HCT116 (cell line): ENCODE data around the gene UBE2D2. TPM values are rescaled to one million over a fixed set of nuclear protein-coding genes. Genes with fewer than 3 reads are reported as not detected.

Experiments used
- ATAC-seq: fragments of 200-7000 bp; cut with Tn5 transposase; 2 replicates; pipeline ENCODE4 v1.9.1; 2020; ENCODE audit warnings: mild to moderate bottlenecking, moderate library complexity
- BruUV-seq: library from RNA; stranded (reverse); fragments of 400-500 nt; replicated peaks from 2 replicates; lab custom pipeline; 2021; lab: Mats Ljungman, UMichigan
- CTCF ChIA-PET: fragments of 300-600 bp; sonication (Branson Sonifier 250); formaldehyde crosslinking; loops from one replicate; lab custom pipeline; 2021; ENCODE audit warnings: antibody characterized with exemption; lab: Charles Lee
- POLR2A ChIA-PET: fragments of 300-600, 350-600 bp; sonication (Branson Sonifier 250); formaldehyde crosslinking; loops from one replicate; lab custom pipeline; 2021; ENCODE audit warnings: antibody characterized with exemption; lab: Charles Lee
- RAD21 ChIA-PET, 2 experiments: fragments of 300-600 bp; sonication (Branson Sonifier 250); formaldehyde crosslinking; loops; one replicate each; lab custom pipeline; 2023; ENCODE audit warnings: low total read pairs in 2 of 2; ENCODE audit not compliant: uncharacterized antibody in 2 of 2, unreplicated experiment in 2 of 2, low non-redundant PET in 1 of 2; lab: Charles Lee
- DNase-seq: peaks from one replicate; pipeline ENCODE4 v3.0.0-alpha.2; 2010; ENCODE audit warnings: low read depth, low spot score
- H2AFZ ChIP-seq: fragments of 200-600 bp; shearing (Covaris generic), sonication (generic); 2 replicates; pipeline ENCODE4 v1.6.1; 2017; ENCODE audit warnings: low read depth, mixed run types, mixed read lengths, antibody characterized with exemption, low read length; ENCODE audit not compliant: poor library complexity, severe bottlenecking
- H3K27ac ChIP-seq: 2 replicates; pipeline ENCODE4 v1.5.1; 2012; ENCODE audit warnings: low read depth, low read length
- H3K27me3 ChIP-seq: fragments of 200-600 bp; sonication (generic); 2 replicates; pipeline ENCODE4 v1.6.1; 2016; ENCODE audit warnings: mixed run types, low read length, mixed read lengths; ENCODE audit not compliant: insufficient read depth
- H3K36me3 ChIP-seq, 2 experiments: fragments of 200-500 bp in 1 of 2; fragments of 200-600 bp in 1 of 2; sonication (Bioruptor generic) in 1 of 2; sonication (generic) in 1 of 2; 2 replicates each; pipeline versions ENCODE4 v1.5.1 to v1.6.1; 2014 to 2016; ENCODE audit warnings: low read length in 2 of 2, inconsistent platforms in 1 of 2, mixed read lengths in 1 of 2, mixed run types in 1 of 2; ENCODE audit not compliant: insufficient read depth in 2 of 2, control insufficient read depth in 1 of 2
- H3K4me1 ChIP-seq, 2 experiments: fragments of 200-600 bp in 1 of 2; sonication (generic) in 1 of 2; 2 replicates each; pipeline versions ENCODE4 v1.5.1 to v1.6.1; 2012 to 2017; ENCODE audit warnings: low read length in 2 of 2, inconsistent platforms in 1 of 2, mild to moderate bottlenecking in 1 of 2, mixed read lengths in 1 of 2, mixed run types in 1 of 2, moderate library complexity in 1 of 2; ENCODE audit not compliant: insufficient read depth in 2 of 2, control insufficient read depth in 1 of 2
- H3K4me2 ChIP-seq: fragments of 200-600 bp; sonication (generic); 2 replicates; pipeline ENCODE4 v1.6.1; 2017; ENCODE audit warnings: mixed run types, low read length, mixed read lengths
- H3K4me3 ChIP-seq, 2 experiments: fragments of 200-600 bp in 1 of 2; sonication (generic) in 1 of 2; replicated peaks in 1 of 2; 2 replicates each; pipeline ENCODE4 v1.5.1; 2011 to 2016; ENCODE audit warnings: low read length in 2 of 2, control low read depth in 1 of 2, low read depth in 1 of 2, mild to moderate bottlenecking in 1 of 2, mixed read lengths in 1 of 2, mixed run types in 1 of 2
- H3K79me2 ChIP-seq: fragments of 200-600 bp; sonication (generic); 2 replicates; pipeline ENCODE4 v1.6.1; 2017; ENCODE audit warnings: mild to moderate bottlenecking, mixed run types, low read length, moderate library complexity, mixed read lengths; ENCODE audit not compliant: insufficient read depth
- H3K9ac ChIP-seq: fragments of 200-600 bp; sonication (generic); 2 replicates; pipeline ENCODE4 v1.6.1; 2016; ENCODE audit warnings: low read length, mixed read lengths
- H3K9me2 ChIP-seq: fragments of 200-600 bp; sonication (generic), shearing (Covaris generic); 2 replicates; pipeline ENCODE4 v1.6.1; 2017; ENCODE audit warnings: mixed run types, mild to moderate bottlenecking, moderate library complexity; ENCODE audit not compliant: insufficient read depth
- H3K9me3 ChIP-seq, 2 experiments: fragments of 200-500 bp in 1 of 2; fragments of 200-600 bp in 1 of 2; sonication (Bioruptor generic) in 1 of 2; sonication (generic) in 1 of 2; 2 replicates each; pipeline ENCODE4 v1.6.1; 2014 to 2017; ENCODE audit warnings: low read length in 2 of 2, mixed read lengths in 2 of 2, inconsistent platforms in 1 of 2, low read depth in 1 of 2, mild to moderate bottlenecking in 1 of 2, mixed run types in 1 of 2, moderate library complexity in 1 of 2; ENCODE audit not compliant: control insufficient read depth in 1 of 2, insufficient read depth in 1 of 2
- H4K20me1 ChIP-seq: fragments of 200-600 bp; sonication (generic), shearing (Covaris generic); 2 replicates; pipeline ENCODE4 v1.6.1; 2017; ENCODE audit warnings: mixed run types, mild to moderate bottlenecking, moderate library complexity; ENCODE audit not compliant: insufficient read depth
- CEBPB ChIP-seq: IDR thresholded peaks from 2 replicates; pipeline ENCODE4 v1.6.1; 2012; ENCODE audit warnings: low read depth
- CTCF ChIP-seq, 3 experiments: fragments of 200-600 bp in 1 of 3; sonication (generic) in 1 of 3; IDR thresholded peaks in 2 of 3; conservative IDR thresholded peaks in 1 of 3; 2 replicates each; pipeline ENCODE4 v1.5.1; 2012 to 2017; ENCODE audit warnings: low read depth in 2 of 3, low read length in 2 of 3, antibody characterized with exemption in 1 of 3, borderline replicate concordance in 1 of 3, control low read depth in 1 of 3, mild to moderate bottlenecking in 1 of 3, mixed read lengths in 1 of 3, mixed run types in 1 of 3, moderate library complexity in 1 of 3; ENCODE audit not compliant: insufficient read depth in 1 of 3
- EGR1 ChIP-seq: IDR thresholded peaks from 2 replicates; pipeline ENCODE4 v1.6.1; 2012; ENCODE audit warnings: low read depth
- EZH2 ChIP-seq: fragments of 200-600 bp; sonication (generic); IDR thresholded peaks from 2 replicates; pipeline ENCODE4 v1.6.1; 2017; ENCODE audit warnings: antibody characterized with exemption, mixed run types
- MAX ChIP-seq: IDR thresholded peaks from 2 replicates; pipeline ENCODE4 v1.6.1; 2012
- POLR2AphosphoS5 ChIP-seq: IDR thresholded peaks from 2 replicates; pipeline ENCODE4 v1.6.1; 2011; ENCODE audit warnings: mild to moderate bottlenecking, low read depth, low read length, moderate library complexity
- RAD21 ChIP-seq: IDR thresholded peaks from 2 replicates; pipeline ENCODE4 v1.6.1; 2012; ENCODE audit warnings: low read depth, mild to moderate bottlenecking
- REST ChIP-seq: IDR thresholded peaks from 2 replicates; pipeline ENCODE4 v1.6.1; 2012; ENCODE audit warnings: low read depth
- SIN3A ChIP-seq: IDR thresholded peaks from 2 replicates; pipeline ENCODE4 v1.6.1; 2012; ENCODE audit warnings: low read depth
- SRF ChIP-seq: IDR thresholded peaks from 2 replicates; pipeline ENCODE4 v1.6.1; 2012; ENCODE audit warnings: low read depth
- YY1 ChIP-seq: IDR thresholded peaks from 2 replicates; pipeline ENCODE4 v1.6.1; 2011; ENCODE audit warnings: low read length, low read depth, moderate library complexity, mild to moderate bottlenecking; ENCODE audit not compliant: insufficient replicate concordance; ENCODE audit errors: extremely low read depth
- ZFX ChIP-seq: fragments of 450-650 bp; IDR thresholded peaks from 2 replicates; pipeline ENCODE4 v1.6.1; 2017
- ZNF274 ChIP-seq: fragments of 200-500 bp; sonication (Bioruptor generic); IDR thresholded peaks from 2 replicates; pipeline ENCODE4 v1.6.1; 2014; ENCODE audit warnings: mild to moderate bottlenecking, low read depth, low read length, inconsistent platforms
- intact Hi-C: fragments of 100-400 bp; cut with micrococcal nuclease; formaldehyde crosslinking; loops from 2 replicates; pipeline ENCODE4 v1.10.0; 2022
- total RNA-seq: library from RNA; stranded (reverse); gene quantifications from one replicate; pipeline ENCODE4 v1.2.1, GENCODE V29; 2021; ENCODE audit not compliant: unreplicated experiment

Gene UBE2D2
- total RNA-seq, 1 experiment from 2014 or later: 140 TPM

- H3K27me3 ChIP-seq: no peaks in the 10 kb centered on the region
- BruUV-seq: no TSS peak
- ChIA-PET POLR2A (interaction anchor here (1.0 kb wide), 1 partner anchor 12 kb away, joined by 3 read pairs; no protein-coding TSS in a partner anchor), RAD21 (no interaction called here), CTCF (no interaction called here)
- peak overlapping the region; percentile 84 for H3K4me2 ChIP-seq
- no peaks in the 10 kb centered on the region for H3K9me3 ChIP-seq
- no peak for ATAC-seq
- peaks cover 80 to 91% of the 10 kb centered on the region in 2 experiments for H3K4me1 ChIP-seq
- no peak overlapping the region for H3K4me3 ChIP-seq
- no peak for DNase-seq
- peak overlapping the region; percentile 57; the same call in 1 of the 2 replicates for H3K9ac ChIP-seq
- no peaks in the 10 kb centered on the region for H3K9me2 ChIP-seq
- peak overlapping the region; percentile 5; the same call in 1 of the 2 replicates for H3K27ac ChIP-seq
- no peak overlapping the region for H2AFZ ChIP-seq
- no peaks in the 10 kb centered on the region for H3K36me3 ChIP-seq
- H3K79me2 ChIP-seq: peaks cover 94% of the 10 kb centered on the region
- no peak for TF ChIP-seq MAX
- H4K20me1 ChIP-seq: peaks cover 6% of the 10 kb centered on the region; the same call in 1 of the 2 replicates
- intact Hi-C loops: no loop called here
Measured at GRCh38 chr5:139653616-139654015, 92.5 kb downstream of the UBE2D2 start.

- H3K4me1 ChIP-seq: peaks cover 86 to 99% of the 10 kb centered on the region in 2 experiments
- no peak for TF ChIP-seq SIN3A
- no peak for TF ChIP-seq ZNF274
- no peak for TF ChIP-seq ZFX
- TF ChIP-seq RAD21: no peak
- TF ChIP-seq POLR2AphosphoS5: no peak
- TF ChIP-seq CTCF (IDR thresholded peaks at IDR 0.05 in 2 of 3, conservative IDR thresholded peaks at IDR 0.05 in 1 of 3; ENCODE audit: borderline replicate concordance in 1 of 3, insufficient read depth in 1 of 3, low read depth in 2 of 3, low read length in 2 of 3): no peak
- no peak for TF ChIP-seq EZH2
- TF ChIP-seq REST: no peak
- no peak for TF ChIP-seq SRF
- no peak for TF ChIP-seq CEBPB
- TF ChIP-seq YY1: no peak
- TF ChIP-seq EGR1: no peak
Measured at GRCh38 chr5:139654464-139654863, 93.3 kb downstream of the UBE2D2 start.

More at GRCh38 chr5:139654464-139654863, 93.3 kb downstream of the UBE2D2 start:
- ChIA-PET POLR2A (no interaction called here), RAD21 (no interaction called here), CTCF (no interaction called here)
- peaks cover 6% of the 10 kb centered on the region; the same call in 1 of the 2 replicates for H4K20me1 ChIP-seq
- peaks cover 94% of the 10 kb centered on the region for H3K79me2 ChIP-seq
- no TSS peak for BruUV-seq
- no peak overlapping the region for H2AFZ ChIP-seq
- H3K4me3 ChIP-seq: no peak overlapping the region
- peak overlapping the region; percentile 84; the same call in 1 of the 2 replicates for H3K4me2 ChIP-seq
- no peaks in the 10 kb centered on the region for H3K27me3 ChIP-seq
- intact Hi-C loops: no loop called here
- DNase-seq: no peak
- no peak for ATAC-seq
- H3K9me2 ChIP-seq: no peaks in the 10 kb centered on the region
- 0 out of 2 replicates have a peak overlapping the region, but pooled peaks have one; percentile 57 for H3K9ac ChIP-seq
- H3K36me3 ChIP-seq: no peaks in the 10 kb centered on the region
- H3K27ac ChIP-seq: no peak overlapping the region
- no peaks in the 10 kb centered on the region for H3K9me3 ChIP-seq
